Measurements from ENCODE around the gene TYW1.
"Not testable (repeated sequence)": the region's sequence is repeated elsewhere in the genome, so short reads cannot be mapped to it uniquely, and the experiment has no call there.

TYW1 gene, protein sequence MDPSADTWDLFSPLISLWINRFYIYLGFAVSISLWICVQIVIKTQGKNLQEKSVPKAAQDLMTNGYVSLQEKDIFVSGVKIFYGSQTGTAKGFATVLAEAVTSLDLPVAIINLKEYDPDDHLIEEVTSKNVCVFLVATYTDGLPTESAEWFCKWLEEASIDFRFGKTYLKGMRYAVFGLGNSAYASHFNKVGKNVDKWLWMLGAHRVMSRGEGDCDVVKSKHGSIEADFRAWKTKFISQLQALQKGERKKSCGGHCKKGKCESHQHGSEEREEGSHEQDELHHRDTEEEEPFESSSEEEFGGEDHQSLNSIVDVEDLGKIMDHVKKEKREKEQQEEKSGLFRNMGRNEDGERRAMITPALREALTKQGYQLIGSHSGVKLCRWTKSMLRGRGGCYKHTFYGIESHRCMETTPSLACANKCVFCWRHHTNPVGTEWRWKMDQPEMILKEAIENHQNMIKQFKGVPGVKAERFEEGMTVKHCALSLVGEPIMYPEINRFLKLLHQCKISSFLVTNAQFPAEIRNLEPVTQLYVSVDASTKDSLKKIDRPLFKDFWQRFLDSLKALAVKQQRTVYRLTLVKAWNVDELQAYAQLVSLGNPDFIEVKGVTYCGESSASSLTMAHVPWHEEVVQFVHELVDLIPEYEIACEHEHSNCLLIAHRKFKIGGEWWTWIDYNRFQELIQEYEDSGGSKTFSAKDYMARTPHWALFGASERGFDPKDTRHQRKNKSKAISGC

DNA sequence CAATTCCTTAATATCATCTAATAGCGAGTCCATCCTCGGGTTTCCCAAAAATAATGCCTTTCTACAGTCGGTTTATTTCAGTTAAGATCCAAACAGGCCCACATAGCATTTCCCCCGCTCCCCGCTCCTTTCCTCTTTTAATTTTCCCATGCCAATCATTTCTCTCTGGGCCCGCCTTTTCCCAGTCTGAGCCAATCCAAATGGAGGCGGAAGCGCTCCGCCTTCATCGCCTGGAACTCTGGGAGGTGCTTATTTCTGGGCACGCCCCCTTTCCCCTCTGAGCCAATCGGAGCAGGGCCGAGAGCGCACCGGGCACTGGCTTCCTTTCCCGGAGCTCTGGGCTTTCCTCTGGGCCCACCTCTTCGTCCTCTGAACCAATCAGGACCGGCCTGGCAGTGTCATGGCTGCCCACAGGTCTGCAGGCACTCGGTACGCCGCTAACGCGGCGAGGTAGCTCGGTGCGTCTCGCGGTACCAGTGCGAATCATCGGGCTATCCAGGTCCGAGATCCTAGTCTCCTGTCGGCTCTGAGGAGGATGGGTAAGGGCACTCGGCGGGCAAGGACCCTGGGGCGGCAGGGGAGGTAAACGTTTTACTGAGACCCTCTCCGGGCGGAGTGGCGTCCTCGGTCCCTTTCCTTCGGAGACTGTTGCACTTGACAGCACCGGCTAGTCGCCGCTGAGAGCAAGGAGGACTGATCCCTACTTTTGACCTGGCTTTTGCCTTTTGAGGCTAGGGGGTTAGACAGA, at the start of gene TYW1:
TSS of gene TYW1 (plus strand) at position 390 of the 748 bp plus-strand sequence. CDS start at position 536, 146 bp downstream.
- ATAC-seq (peak; percentile 95), DNase-seq (peak; percentile 97)

- ATAC-seq (no peak), DNase-seq (no peak)
These were observed 48.0 kb upstream of the TYW1 start for GRCh38 chr7:66948480-66949109.

GRCh38 chr7:66950311-66950710, 46.3 kb upstream of the TYW1 start:
- ATAC-seq, result no peak
- DNase-seq, result no peak

DNA sequence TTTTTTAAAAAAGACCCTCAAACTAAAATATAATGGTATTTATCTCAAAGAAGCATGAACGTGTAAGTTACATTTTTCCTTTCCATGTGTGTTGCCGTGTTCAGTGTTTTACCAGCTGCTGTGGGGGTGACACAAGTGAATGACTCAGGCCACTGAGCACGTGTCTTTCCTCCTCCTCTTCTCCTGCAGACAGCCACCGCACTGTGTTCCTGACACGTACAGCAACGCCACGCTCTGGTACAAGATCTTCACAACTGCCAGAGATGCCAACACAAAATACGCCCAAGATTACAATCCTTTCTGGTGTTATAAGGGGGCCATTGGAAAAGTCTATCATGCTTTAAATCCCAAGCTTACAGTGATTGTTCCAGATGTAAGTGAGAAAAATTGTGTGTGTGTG, 45.9 kb upstream of the TYW1 start:
- DNase-seq (no peak), ATAC-seq (no peak)

GRCh38 chr7:66952343-66953043, 44.1 kb upstream of the TYW1 start:
- no peak for ATAC-seq
- no peak for DNase-seq

DNA sequence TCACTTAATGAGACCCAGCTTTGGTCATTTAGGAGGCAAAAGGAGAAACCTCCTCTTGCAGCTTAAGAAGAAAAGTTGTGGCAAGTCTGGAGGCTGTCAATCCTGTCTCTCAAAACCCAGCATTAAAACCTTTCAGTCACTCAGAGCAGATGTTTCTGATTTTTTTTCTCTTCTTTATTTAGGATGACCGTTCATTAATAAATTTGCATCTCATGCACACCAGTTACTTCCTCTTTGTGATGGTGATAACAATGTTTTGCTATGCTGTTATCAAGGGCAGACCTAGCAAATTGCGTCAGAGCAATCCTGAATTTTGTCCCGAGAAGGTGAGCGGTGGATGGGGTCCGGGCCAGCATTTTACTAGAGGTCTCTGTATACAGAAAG, 43.6 kb upstream of the TYW1 start:
- DNase-seq (no peak), ATAC-seq (no peak)

GRCh38 chr7:66957595-66958290, 38.9 kb upstream of the TYW1 start:
- DNase-seq (no peak), ATAC-seq (no peak)

GRCh38 chr7:66958538-66959350, 37.9 kb upstream of the TYW1 start:
- no peak for ATAC-seq

GRCh38 chr7:66960192-66960591, 36.4 kb upstream of the TYW1 start:
- ATAC-seq (no peak), DNase-seq (no peak)

More at GRCh38 chr7:66958538-66959350, 37.9 kb upstream of the TYW1 start:
- no peak for DNase-seq

DNA sequence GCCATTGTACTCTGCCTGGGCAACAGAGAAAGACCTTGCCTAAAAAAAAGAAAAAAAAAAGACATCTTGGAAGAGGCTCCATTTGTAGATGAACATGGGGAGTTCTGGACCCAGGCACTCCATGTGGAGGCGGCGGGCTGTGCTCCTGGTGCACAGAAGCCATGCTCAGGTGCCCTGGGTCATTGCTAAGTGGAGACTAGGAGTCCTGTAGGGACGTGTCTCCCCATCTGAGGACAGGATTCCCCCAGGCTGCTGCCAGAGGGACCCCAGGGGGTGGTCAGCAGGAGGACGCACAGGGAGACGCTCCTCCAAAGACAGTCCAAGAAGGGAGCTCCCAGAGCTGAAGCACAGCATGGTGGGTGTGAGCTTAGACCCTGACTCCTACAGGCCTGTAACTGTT, 35.5 kb upstream of the TYW1 start:
- no peak for ATAC-seq

GRCh38 chr7:66964411-66964810, 32.2 kb upstream of the TYW1 start:
- DNase-seq, result no peak
- ATAC-seq, result no peak

More for the DNA sequence above, 35.5 kb upstream of the TYW1 start:
- no peak for DNase-seq

DNA sequence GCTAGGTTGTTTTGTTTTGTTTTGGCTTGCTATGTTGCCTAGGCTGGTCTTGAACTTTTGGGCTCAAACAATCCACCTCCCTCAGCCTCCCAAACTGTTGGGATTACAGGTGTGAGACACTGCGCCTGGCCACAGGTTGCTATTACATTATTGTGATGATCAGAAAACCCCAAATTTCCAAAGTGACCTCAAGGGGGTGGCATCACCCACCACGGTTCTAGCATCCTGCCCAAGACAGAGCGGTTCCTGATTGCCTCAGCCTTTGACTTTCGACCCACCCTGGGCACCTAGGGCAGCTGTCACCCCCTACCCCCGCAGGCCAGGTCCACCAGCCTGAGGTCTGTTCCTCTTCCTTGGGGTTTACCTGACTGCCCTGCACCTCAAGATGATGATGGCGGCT, 29.6 kb upstream of the TYW1 start:
- ATAC-seq (no peak), DNase-seq (no peak)

DNA sequence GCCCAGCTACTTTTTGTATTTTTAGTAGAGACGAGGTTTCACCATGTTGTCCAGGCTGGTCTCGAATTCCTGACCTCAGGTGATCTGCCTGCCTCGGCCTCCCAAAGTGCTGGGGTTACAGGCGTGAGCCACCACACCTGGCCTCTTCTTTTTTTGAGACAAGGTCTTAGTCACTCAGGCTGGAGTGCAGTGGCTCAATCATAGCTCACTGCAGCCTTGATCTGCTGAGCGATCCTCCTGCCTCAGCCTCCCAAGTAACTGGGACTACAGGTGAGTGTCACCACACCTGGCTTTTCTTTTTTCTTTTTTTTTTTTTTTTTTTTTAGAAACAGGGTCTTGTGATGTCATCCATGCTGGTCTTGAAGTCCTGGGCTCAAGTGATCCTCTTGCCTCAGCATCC, 27.6 kb upstream of the TYW1 start:
- not testable (repeated sequence) for DNase-seq, ATAC-seq

- ATAC-seq, result no peak
- no peak for DNase-seq
These were observed 26.3 kb upstream of the TYW1 start for GRCh38 chr7:66970310-66970709.

DNA sequence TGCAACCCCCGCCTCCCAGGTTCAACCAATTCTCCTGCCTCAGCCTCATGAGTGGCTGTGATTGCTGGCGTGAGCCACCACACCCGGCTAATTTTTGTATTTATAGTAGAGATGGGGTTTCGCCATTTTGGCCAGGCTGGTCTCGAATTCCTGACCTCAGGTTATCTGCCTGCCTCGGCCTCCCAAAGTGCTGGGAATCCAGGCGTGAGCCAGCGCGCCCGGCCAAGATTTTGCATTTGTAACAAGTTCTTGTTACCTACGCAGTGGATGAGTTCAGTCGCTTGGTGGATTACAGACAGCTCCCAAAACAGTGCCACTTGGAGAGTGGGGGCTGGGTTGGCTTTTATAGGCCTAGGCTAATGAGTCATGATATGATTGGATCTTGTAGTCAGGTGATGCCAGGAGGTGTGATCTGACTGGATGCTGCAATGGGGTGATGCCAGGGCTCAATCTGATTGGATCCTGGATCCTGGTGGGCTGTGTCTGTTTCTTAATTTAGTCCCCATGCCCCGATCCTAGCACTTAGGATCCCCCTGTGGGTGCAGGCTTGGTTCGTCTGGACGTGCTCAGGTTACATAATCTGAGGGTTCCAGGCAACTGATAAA, 21.5 kb upstream of the TYW1 start:
- no peak for ATAC-seq

GRCh38 chr7:66978312-66978711, 18.3 kb upstream of the TYW1 start:
- DNase-seq, ATAC-seq: not testable (repeated sequence)

More for the DNA sequence above, 21.5 kb upstream of the TYW1 start:
- DNase-seq, result no peak

GRCh38 chr7:66979013-66979412, 17.6 kb upstream of the TYW1 start:
- ATAC-seq, DNase-seq: not testable (repeated sequence)

DNA sequence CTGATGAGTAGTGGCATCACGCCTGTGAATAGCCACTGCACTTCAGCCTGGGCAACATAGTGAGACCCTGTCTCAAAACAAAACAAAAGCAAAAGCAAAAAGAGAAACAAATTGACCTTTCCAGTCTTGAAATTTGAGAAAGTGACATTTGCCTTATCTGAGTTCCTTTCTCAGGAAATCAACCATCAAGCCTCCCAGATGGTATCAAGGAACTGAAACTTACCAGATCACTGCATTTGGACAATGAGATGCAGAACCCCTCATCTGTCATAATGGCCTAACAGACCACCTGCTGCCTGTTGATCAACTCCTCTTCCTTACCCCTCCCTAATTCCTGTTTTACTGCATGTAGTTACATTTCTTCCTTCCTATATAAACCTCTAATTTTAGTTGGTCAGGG, 16.3 kb upstream of the TYW1 start:
- not testable (repeated sequence) for DNase-seq, ATAC-seq

DNA sequence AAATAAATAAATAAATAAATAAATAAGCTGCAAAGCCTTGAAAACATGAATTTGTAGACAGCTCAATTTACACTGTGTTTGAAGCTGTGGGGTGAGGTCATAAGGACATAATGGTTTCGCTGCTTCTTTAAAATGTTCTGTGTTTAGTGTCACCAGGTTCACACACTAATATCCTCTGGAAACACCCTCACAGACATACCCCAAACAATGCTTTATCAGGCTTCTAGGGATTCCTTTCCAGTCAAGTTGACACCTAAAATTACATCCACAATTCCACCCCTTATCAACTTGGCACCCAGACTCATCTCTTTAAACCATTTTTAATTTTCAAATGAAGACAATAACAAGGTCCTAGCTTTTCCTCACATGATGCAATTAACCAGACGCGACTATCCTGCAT, 7.1 kb upstream of the TYW1 start:
- DNase-seq, ATAC-seq: not testable (repeated sequence)
